Spinal cord (tissue), 10 donors: ENCODE measurements around the gene ZNF839. TPM values are rescaled to one million over a fixed set of nuclear protein-coding genes. Genes with fewer than 3 reads are reported as not detected.

Experiments
- DNase-seq, 6 donors: peaks; one replicate each; pipeline versions ENCODE4 v3.0.0 to v3.0.0-alpha.2; 2013 to 2015; ENCODE audit warnings: low spot score in 6 of 6, low read depth in 4 of 6
- H3K27ac ChIP-seq: one replicate; pipeline ENCODE4 v1.5.1; 2013; ENCODE audit warnings: low read depth, low read length, control low read depth
- H3K27me3 ChIP-seq: one replicate; pipeline ENCODE4 v1.6.1; 2013; ENCODE audit warnings: low read length; ENCODE audit not compliant: control insufficient read depth, insufficient read depth
- H3K36me3 ChIP-seq: one replicate; pipeline ENCODE4 v1.6.1; 2013; ENCODE audit warnings: low read length; ENCODE audit not compliant: control insufficient read depth, insufficient read depth
- H3K4me1 ChIP-seq: one replicate; pipeline ENCODE4 v1.6.1; 2013; ENCODE audit warnings: low read length; ENCODE audit not compliant: control insufficient read depth, insufficient read depth
- H3K4me3 ChIP-seq: one replicate; pipeline ENCODE4 v1.5.1; 2013; ENCODE audit warnings: low read depth, low read length, control low read depth
- H3K9me3 ChIP-seq: one replicate; pipeline ENCODE4 v1.6.1; 2013; ENCODE audit warnings: low read length; ENCODE audit not compliant: control insufficient read depth, insufficient read depth
- WGBS: methylation state at CpG from one replicate; pipeline ENCODE4 v1.1.5; 2013; ENCODE audit warnings: missing lambda C conversion rate; ENCODE audit not compliant: insufficient coverage; 5-methylcytosine and 5-hydroxymethylcytosine counted together
- polyA plus RNA-seq, 2 donors: library from polyadenylated mRNA; unstranded; fragments of 120-200 nt; gene quantifications; one replicate each; pipeline ENCODE4 v1.2.1, GENCODE V29; 2013; ENCODE audit not compliant: insufficient read length in 2 of 2
- total RNA-seq, 2 donors: library from RNA; depleted of rRNA in 1 of 2; stranded (reverse); fragments of 120-200 nt in 1 of 2; fragments of >200 nt in 1 of 2; gene quantifications; one replicate each; pipeline versions ENCODE4 v1.2.3 to v1.2.4, GENCODE V29; 2013 to 2014
- donor health status: healthy.

Gene ZNF839
- total and polyA plus RNA-seq, 4 donors: 8.8 to 16.3 (median 11.7) TPM

- Histone ChIP-seq H3K9me3 (no peaks in the 10 kb centered on the region), H3K27me3 (no peaks in the 10 kb centered on the region), H3K4me1 (peaks cover 10% of the 10 kb centered on the region), H3K36me3 (peaks cover 5% of the 10 kb centered on the region), H3K27ac (peak overlapping the region; percentile 84), H3K4me3 (peak overlapping the region; percentile 70)
- peak in 3 of 6 donors; percentile 17 to 66 (median 22) for DNase-seq
- under 1% methylated on average over 48 of the region's 53 CpGs for WGBS
Measured at GRCh38 chr14:102363182-102363943, 43.8 kb downstream of the ZNF839 start.

GRCh38 chr14:102370305-102370809 lies 50.8 kb downstream of the ZNF839 start:
- Histone ChIP-seq H3K4me1 (peaks cover 7% of the 10 kb centered on the region), H3K27me3 (no peaks in the 10 kb centered on the region), H3K27ac (no peak overlapping the region), H3K36me3 (peaks cover 5% of the 10 kb centered on the region), H3K4me3 (no peak overlapping the region), H3K9me3 (no peaks in the 10 kb centered on the region)
- no peak for DNase-seq
- WGBS: 81% methylated on average over 10 of the region's 11 CpGs

GRCh38 chr14:102371361-102371760 lies 51.8 kb downstream of the ZNF839 start:
- no peak for DNase-seq
- Histone ChIP-seq H3K27me3 (no peaks in the 10 kb centered on the region), H3K4me1 (peaks cover 7% of the 10 kb centered on the region), H3K9me3 (no peaks in the 10 kb centered on the region), H3K36me3 (peaks cover 5% of the 10 kb centered on the region), H3K27ac (no peak overlapping the region), H3K4me3 (no peak overlapping the region)
- WGBS: 81% methylated on average over 2 of the region's 4 CpGs

DNA sequence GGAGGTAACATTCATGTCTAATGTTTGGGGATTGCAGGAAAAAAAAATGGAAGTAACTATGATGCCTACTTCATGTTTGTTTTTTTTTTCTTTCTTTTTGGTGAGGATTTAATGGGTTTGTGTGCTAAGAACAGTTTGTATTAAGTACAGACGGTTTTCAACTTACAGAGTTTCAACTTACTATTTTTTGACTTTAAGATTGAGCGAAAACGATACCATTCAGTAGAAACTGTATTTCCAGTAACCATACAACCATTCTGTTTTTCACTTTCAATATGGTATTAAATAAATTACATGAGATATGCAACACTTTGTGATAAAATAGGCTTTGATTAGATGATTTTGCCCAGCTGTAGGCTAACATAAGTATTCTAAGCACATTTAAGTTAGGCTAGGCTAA lies 53.6 kb downstream of the ZNF839 start:
- Histone ChIP-seq H3K27me3 (no peaks in the 10 kb centered on the region), H3K27ac (no peak overlapping the region), H3K4me1 (peaks cover 7% of the 10 kb centered on the region), H3K4me3 (no peak overlapping the region), H3K9me3 (no peaks in the 10 kb centered on the region), H3K36me3 (peaks cover 13% of the 10 kb centered on the region)
- no CpG with 5 or more reads among the region's 3 CpGs for whole genome bisulfite sequencing
- DNase-seq: no peak

GRCh38 chr14:102374264-102374663 lies 54.7 kb downstream of the ZNF839 start:
- Histone ChIP-seq H3K4me3 (no peak overlapping the region), H3K27ac (no peak overlapping the region), H3K27me3 (no peaks in the 10 kb centered on the region), H3K9me3 (no peaks in the 10 kb centered on the region), H3K36me3 (peaks cover 13% of the 10 kb centered on the region), H3K4me1 (no peaks in the 10 kb centered on the region)
- no peak for DNase-seq
- 88% methylated on average over 1 of the region's 2 CpGs for WGBS

DNA sequence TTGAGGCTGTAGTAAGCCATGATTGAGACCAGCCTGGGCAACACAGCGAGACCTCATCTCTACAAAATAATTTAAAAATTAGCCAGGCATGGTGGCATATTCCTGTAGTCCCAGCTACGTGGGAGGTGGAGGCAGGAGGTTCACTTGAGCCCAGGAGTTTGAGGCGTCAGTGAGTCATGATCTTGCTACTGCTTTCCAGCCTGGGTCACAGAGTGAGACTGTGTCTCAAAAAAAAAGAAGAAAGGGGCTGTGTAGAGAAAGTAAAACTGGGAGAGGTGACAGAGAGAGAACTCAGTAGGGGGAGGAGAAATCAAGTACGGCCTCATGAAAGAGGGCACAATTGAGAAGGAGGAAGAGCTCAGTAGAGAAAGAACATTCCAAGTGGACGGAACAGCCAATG lies 55.6 kb downstream of the ZNF839 start:
- Histone ChIP-seq H3K9me3 (no peaks in the 10 kb centered on the region), H3K4me1 (no peaks in the 10 kb centered on the region), H3K27ac (no peak overlapping the region), H3K36me3 (peaks cover 13% of the 10 kb centered on the region), H3K4me3 (no peak overlapping the region), H3K27me3 (no peaks in the 10 kb centered on the region)
- WGBS: 98% methylated on average over 4 of the region's 5 CpGs
- DNase-seq: no peak

- Histone ChIP-seq H3K4me3 (no peak overlapping the region), H3K27me3 (no peaks in the 10 kb centered on the region), H3K4me1 (no peaks in the 10 kb centered on the region), H3K36me3 (peaks cover 12% of the 10 kb centered on the region), H3K9me3 (no peaks in the 10 kb centered on the region), H3K27ac (no peak overlapping the region)
- no peak for DNase-seq
Measured at GRCh38 chr14:102377696-102378095, 58.1 kb downstream of the ZNF839 start.

GRCh38 chr14:102378830-102379229 lies 59.3 kb downstream of the ZNF839 start:
- no peaks in the 10 kb centered on the region for H3K9me3 ChIP-seq
- no peak overlapping the region for H3K4me3 ChIP-seq
- 95% methylated on average over 4 of the region's 9 CpGs for WGBS
- no peak for DNase-seq
- H3K27ac ChIP-seq: no peak overlapping the region
- peaks cover 16% of the 10 kb centered on the region for H3K36me3 ChIP-seq
- H3K27me3 ChIP-seq: no peaks in the 10 kb centered on the region
- H3K4me1 ChIP-seq: no peaks in the 10 kb centered on the region

GRCh38 chr14:102387086-102387485 lies 67.5 kb downstream of the ZNF839 start:
- no peak overlapping the region for H3K27ac ChIP-seq
- DNase-seq: peak in 1 of 6 donors; percentile 86

GRCh38 chr14:102389246-102389645 lies 69.7 kb downstream of the ZNF839 start:
- H3K4me1 ChIP-seq: peaks cover 6% of the 10 kb centered on the region
- H3K36me3 ChIP-seq: peaks cover 10% of the 10 kb centered on the region
- DNase-seq: no peak
- H3K9me3 ChIP-seq: no peaks in the 10 kb centered on the region
- WGBS: no CpG with 5 or more reads among the region's 2 CpGs
- no peak overlapping the region for H3K4me3 ChIP-seq
- no peaks in the 10 kb centered on the region for H3K27me3 ChIP-seq
- peak overlapping the region; percentile 70 for H3K27ac ChIP-seq

More at GRCh38 chr14:102387086-102387485, 67.5 kb downstream of the ZNF839 start:
- H3K9me3 ChIP-seq: no peaks in the 10 kb centered on the region
- H3K36me3 ChIP-seq: peaks cover 18% of the 10 kb centered on the region
- H3K4me3 ChIP-seq: no peak overlapping the region
- no peaks in the 10 kb centered on the region for H3K27me3 ChIP-seq
- H3K4me1 ChIP-seq: peaks cover 6% of the 10 kb centered on the region
